HG03280 (cell line): Measurements from ENCODE around the gene TEX22.

ENCODE experiments used
- ATAC-seq: cut with Tn5 transposase; IDR thresholded peaks from one replicate; pipeline ENCODE4 v1.9.1; 2021; ENCODE audit warnings: mild to moderate bottlenecking, moderate library complexity; ENCODE audit not compliant: unreplicated experiment

Gene TEX22

GRCh38 chr14:105384041-105384557 is 14.2 kb upstream of the TEX22 start:
- ATAC-seq, result no peak

- ATAC-seq, result no peak
Measured at GRCh38 chr14:105384605-105385321, 13.6 kb upstream of the TEX22 start.

GRCh38 chr14:105385322-105385637 is 13.1 kb upstream of the TEX22 start:
- ATAC-seq, result no peak

GRCh38 chr14:105385698-105386365 is 12.5 kb upstream of the TEX22 start:
- ATAC-seq, result no peak

DNA sequence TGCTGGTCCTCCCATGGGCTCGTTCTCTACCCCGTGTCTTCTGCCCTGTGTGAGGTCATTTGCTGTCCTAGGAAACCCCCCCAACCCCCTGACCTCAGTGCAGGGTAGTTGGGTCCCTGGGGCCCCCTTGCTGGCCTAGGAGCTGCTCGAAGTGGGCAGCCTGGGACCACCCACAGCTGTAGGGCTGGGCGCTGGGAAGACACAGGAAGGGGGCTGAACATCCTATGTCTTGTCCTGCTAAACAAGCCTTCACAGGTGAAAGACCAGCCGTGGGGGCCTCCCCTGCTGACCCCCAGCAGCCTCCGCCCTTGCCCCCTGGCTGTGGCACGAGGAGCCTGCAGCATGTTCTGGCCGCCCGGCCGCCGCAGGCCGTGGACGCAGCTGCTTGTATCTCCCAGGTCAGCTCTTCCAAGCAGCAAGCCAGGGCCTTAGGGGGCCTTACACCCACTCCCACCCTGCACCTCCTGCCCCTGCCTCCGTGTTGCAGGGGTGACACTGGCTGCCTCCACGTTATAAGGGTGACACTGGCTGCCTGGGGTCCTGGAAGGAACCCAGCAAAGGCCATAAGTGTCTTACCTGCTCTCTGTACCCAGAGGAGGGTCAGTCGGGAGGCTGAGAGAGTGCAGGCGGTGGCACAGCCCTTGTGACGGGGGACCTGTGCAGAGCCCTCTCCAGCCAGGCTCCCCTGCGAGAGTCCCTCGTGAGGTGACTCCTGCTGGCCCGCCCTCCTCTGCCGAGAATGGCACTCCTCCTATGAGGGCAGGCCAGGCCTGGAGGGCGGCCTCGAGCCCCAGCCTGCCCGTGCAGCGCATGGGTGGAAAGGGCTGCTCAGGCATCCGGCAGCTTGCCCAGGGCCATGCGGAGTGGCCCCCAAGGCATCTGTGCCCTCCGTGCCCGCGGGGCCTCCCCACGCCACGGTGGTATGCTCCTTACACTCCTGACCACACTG is 11.5 kb upstream of the TEX22 start:
- ATAC-seq, result no peak

GRCh38 chr14:105387530-105387922 is 10.8 kb upstream of the TEX22 start:
- no peak for ATAC-seq

GRCh38 chr14:105388110-105388951 is 10.0 kb upstream of the TEX22 start:
- no peak for ATAC-seq

- ATAC-seq, result no peak
Measured at GRCh38 chr14:105388976-105389375, 9.4 kb upstream of the TEX22 start.

- ATAC-seq, result no peak
Measured at GRCh38 chr14:105389534-105389933, 8.8 kb upstream of the TEX22 start.

- ATAC-seq, result no peak
Measured at GRCh38 chr14:105389976-105390848, 8.1 kb upstream of the TEX22 start.

GRCh38 chr14:105390849-105391500 is 7.4 kb upstream of the TEX22 start:
- ATAC-seq, result no peak

DNA sequence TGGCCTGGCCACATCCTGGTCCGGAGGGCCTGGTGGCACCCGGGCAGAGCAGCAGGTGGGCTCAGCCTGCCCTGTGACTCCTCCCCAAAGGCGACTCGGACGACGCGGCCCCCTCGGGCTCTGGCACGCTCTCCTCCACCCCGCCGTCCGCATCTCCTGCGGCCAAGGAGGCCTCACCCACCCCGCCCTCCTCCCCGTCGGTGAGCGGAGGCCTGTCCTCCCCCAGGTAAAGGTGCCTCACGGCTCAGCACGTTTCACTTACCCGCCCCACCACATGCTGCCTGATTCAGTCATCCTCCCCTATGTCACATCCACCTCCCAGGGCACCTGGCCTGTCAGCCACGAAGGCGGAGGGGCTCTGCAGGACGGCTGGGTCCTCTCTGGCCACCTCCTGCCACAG is 6.8 kb upstream of the TEX22 start:
- no peak for ATAC-seq

- no peak for ATAC-seq
Measured at GRCh38 chr14:105392131-105393090, 5.9 kb upstream of the TEX22 start.

- no peak for ATAC-seq
Measured at GRCh38 chr14:105393151-105393550, 5.2 kb upstream of the TEX22 start.

DNA sequence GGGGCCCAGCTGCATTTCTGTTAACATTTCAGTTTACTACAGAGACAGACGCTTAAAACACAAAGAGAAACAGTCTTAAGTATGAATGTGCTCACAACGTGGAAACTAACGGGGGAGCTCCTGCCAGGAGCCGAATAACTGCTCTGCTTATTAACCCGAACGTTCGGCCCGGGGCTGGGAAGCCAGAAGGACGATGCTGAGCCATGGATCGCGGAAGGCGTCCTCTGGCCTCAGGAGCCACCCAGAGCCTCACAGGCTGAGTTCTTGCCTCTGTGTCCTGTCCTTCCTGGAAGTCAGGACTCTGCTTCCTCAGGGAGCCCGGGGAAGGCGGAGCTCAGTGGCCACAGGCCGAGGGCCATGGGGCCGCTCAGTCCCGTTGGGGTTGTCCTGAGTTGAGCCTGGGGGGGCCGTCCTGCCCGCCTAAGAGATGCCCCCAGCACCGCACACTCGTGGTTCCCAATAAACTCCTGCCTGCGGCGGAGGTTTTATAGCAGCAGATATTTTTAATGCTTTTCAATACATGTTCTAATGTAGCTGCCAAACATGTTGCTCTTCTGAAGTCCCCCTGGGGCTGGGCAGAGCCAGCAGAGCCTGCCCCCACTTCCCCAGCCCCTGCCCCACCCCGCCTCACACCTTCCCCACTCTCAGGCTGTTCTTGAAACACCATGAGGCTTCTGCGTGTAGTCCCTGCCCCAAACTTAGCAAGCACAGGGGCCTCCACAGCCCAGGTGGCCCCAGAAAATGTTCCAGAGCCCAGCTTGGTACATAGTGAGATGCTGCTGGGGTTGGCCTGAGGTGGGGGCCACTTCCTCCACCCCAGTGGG is 3.4 kb upstream of the TEX22 start:
- ATAC-seq, result no peak

- ATAC-seq, result no peak
Measured at GRCh38 chr14:105395538-105395854, 2.8 kb upstream of the TEX22 start.

DNA sequence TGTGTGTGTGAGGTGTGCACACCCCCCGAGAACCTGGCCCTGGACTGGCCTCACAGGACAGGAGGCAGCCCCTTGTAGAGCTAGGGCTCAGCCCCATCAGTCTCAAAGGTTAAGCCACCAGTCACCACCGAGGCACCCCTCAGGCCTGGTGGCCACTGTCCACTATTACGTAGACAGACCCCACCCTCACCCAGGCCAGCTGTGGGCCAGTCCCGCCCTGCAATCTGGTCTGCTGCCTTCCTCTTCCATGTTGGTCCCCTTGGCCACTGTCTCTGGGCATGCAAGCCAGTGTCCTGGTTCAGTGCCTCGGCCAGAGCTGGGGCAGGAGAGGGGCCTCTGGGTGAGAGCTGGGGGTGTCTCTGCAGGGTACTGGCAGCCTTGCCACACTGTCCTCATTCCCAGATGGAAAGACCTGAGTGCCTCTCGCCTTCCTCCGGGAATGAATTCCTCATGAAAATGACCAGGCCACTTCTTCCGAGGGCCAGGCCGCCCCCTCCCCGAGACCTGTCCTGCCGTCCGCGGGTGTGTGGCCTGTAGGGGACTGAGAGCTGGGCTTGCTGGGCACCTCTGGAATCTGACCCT is 897 bp upstream of the TEX22 start:
- ATAC-seq, result no peak
